HepG2 (cell line): ENCODE results near the gene KCTD19. TPM values are rescaled to one million over a fixed set of nuclear protein-coding genes. Genes with fewer than 3 reads are reported as not detected.
A peak's percentile ranks its signal among the peaks of the same experiment; 100 is the strongest.

ENCODE experiments used
- ATF3 ChIP-seq: sonication (generic); formaldehyde crosslinking; IDR thresholded peaks from 2 replicates; pipeline ENCODE4 v1.4.0; 2020; ENCODE audit warnings: missing genetic modification reagents
- BATF2 ChIP-seq: sonication (generic); formaldehyde crosslinking; IDR thresholded peaks from 2 replicates; pipeline ENCODE4 v1.8.0; 2022; ENCODE audit warnings: mild to moderate bottlenecking, missing genetic modification reagents, moderate library complexity
- ETV6 ChIP-seq: sonication (generic); formaldehyde crosslinking; conservative IDR thresholded peaks from 2 replicates; pipeline ENCODE4 v1.4.0; 2020; ENCODE audit warnings: missing genetic modification reagents
- HNRNPUL1 ChIP-seq: fragments of 200-400 bp; formaldehyde crosslinking; IDR thresholded peaks from 2 replicates; pipeline ENCODE4 v1.6.1; 2017; ENCODE audit warnings: low read depth, mild to moderate bottlenecking, low read length, moderate library complexity
- ISL2 ChIP-seq: sonication (generic); formaldehyde crosslinking; IDR thresholded peaks from 2 replicates; pipeline ENCODE4 v1.5.0; 2020; ENCODE audit warnings: missing genetic modification reagents
- NFE2L2 ChIP-seq: fragments of 150-350 bp; IDR thresholded peaks from 2 replicates; pipeline ENCODE4 v1.6.1; 2014; ENCODE audit warnings: low read length
- SIX1 ChIP-seq: sonication (generic); formaldehyde crosslinking; IDR thresholded peaks from 2 replicates; pipeline ENCODE4 v1.4.0; 2020; ENCODE audit warnings: missing genetic modification reagents, borderline replicate concordance
- SRSF4 ChIP-seq: fragments of 200-400 bp; formaldehyde crosslinking; IDR thresholded peaks from one replicate; pipeline ENCODE4 v1.6.1; 2018; ENCODE audit warnings: mild to moderate bottlenecking, low read depth, low read length, moderate library complexity; ENCODE audit not compliant: poor library complexity, severe bottlenecking
- ZKSCAN1 ChIP-seq: fragments of 150-350 bp; IDR thresholded peaks from 2 replicates; pipeline ENCODE4 v1.6.1; 2014; ENCODE audit warnings: low read length
- ZMAT3 ChIP-seq: sonication (generic); formaldehyde crosslinking; conservative IDR thresholded peaks from 2 replicates; pipeline ENCODE4 v1.7.0; 2021; ENCODE audit warnings: missing genetic modification reagents
- ZNF101 ChIP-seq: sonication (generic); formaldehyde crosslinking; IDR thresholded peaks from 2 replicates; pipeline ENCODE4 v1.4.0; 2020; ENCODE audit warnings: mild to moderate bottlenecking, low read depth, missing genetic modification reagents, borderline replicate concordance
- ZNF136 ChIP-seq: sonication (generic); formaldehyde crosslinking; IDR thresholded peaks from 2 replicates; pipeline ENCODE4 v1.8.1; 2022; ENCODE audit warnings: low read depth, mild to moderate bottlenecking, moderate library complexity, missing genetic modification reagents
- ZNF20 ChIP-seq: sonication (generic); formaldehyde crosslinking; IDR thresholded peaks from 2 replicates; pipeline ENCODE4 v1.4.0; 2020; ENCODE audit warnings: mild to moderate bottlenecking, moderate library complexity, missing genetic modification reagents
- ZNF33A ChIP-seq: sonication (generic); formaldehyde crosslinking; IDR thresholded peaks from 2 replicates; pipeline ENCODE4 v1.5.1; 2020; ENCODE audit warnings: missing genetic modification reagents, mild to moderate bottlenecking, moderate library complexity, borderline replicate concordance
- ZNF382 ChIP-seq: sonication (generic); formaldehyde crosslinking; IDR thresholded peaks from 2 replicates; pipeline ENCODE4 v1.5.0; 2020; ENCODE audit warnings: missing genetic modification reagents, mild to moderate bottlenecking, borderline replicate concordance
- ZNF597 ChIP-seq: sonication (generic); formaldehyde crosslinking; IDR thresholded peaks from 2 replicates; pipeline ENCODE4 v1.5.0; 2020; ENCODE audit warnings: missing genetic modification reagents
- ZNF674 ChIP-seq: sonication (generic); formaldehyde crosslinking; IDR thresholded peaks from 2 replicates; pipeline ENCODE4 v1.5.0; 2020; ENCODE audit warnings: low read depth, mild to moderate bottlenecking, missing genetic modification reagents
- ZNF773 ChIP-seq: sonication (generic); formaldehyde crosslinking; IDR thresholded peaks from 2 replicates; pipeline ENCODE4 v1.4.0; 2020; ENCODE audit warnings: missing genetic modification reagents, borderline replicate concordance
- ZNF777 ChIP-seq: sonication (generic); formaldehyde crosslinking; IDR thresholded peaks from 2 replicates; pipeline ENCODE4 v1.4.0; 2020; ENCODE audit warnings: missing genetic modification reagents
- ZNF781 ChIP-seq: sonication (generic); formaldehyde crosslinking; IDR thresholded peaks from 2 replicates; pipeline ENCODE4 v1.5.1; 2020; ENCODE audit warnings: borderline replicate concordance, mild to moderate bottlenecking, missing genetic modification reagents; ENCODE audit errors: not compliant biosample characterization
- ZZZ3 ChIP-seq: sonication (generic); formaldehyde crosslinking; IDR thresholded peaks from 2 replicates; pipeline ENCODE4 v1.4.0; 2020; ENCODE audit warnings: missing genetic modification reagents, mild to moderate bottlenecking, borderline replicate concordance
- polyA plus RNA-seq, 8 experiments: library from polyadenylated mRNA; depleted of rRNA in 3 of 8; stranded (reverse) in 7 of 8; unstranded in 1 of 8; fragments of >200 nt; fragmentation: Illumina TruSeq in 4 of 8; extraction: Trizol in 4 of 8; gene quantifications; 2 replicates each; pipeline versions ENCODE4 v1.2.1 to v1.2.3, GENCODE V29; 2011 to 2016; ENCODE audit warnings: low read depth in 4 of 8, missing spikeins in 1 of 8, mixed read lengths in 1 of 8; ENCODE audit not compliant: insufficient read depth in 1 of 8
- total RNA-seq, 5 experiments: library from RNA; depleted of rRNA; stranded (reverse); fragments of >200 nt; fragmentation: Illumina TruSeq; extraction: Trizol; gene quantifications; 2 replicates each; pipeline ENCODE4 v1.2.3, GENCODE V29; 2016; ENCODE audit warnings: low read depth in 1 of 5
- TF ChIP-seq, protein P1 (sequence below): sonication (generic); formaldehyde crosslinking; IDR thresholded peaks from 2 replicates; pipeline ENCODE4 v1.8.1; 2023; ENCODE audit warnings: mild to moderate bottlenecking, missing genetic modification reagents
- TF ChIP-seq, protein P2 (sequence below): sonication (generic); formaldehyde crosslinking; IDR thresholded peaks from 2 replicates; pipeline ENCODE4 v1.5.0; 2020; ENCODE audit warnings: mild to moderate bottlenecking, missing genetic modification reagents
- TF ChIP-seq, protein P3 (sequence below): sonication (generic); formaldehyde crosslinking; IDR thresholded peaks from 2 replicates; pipeline ENCODE4 v1.8.0; 2022; ENCODE audit warnings: mild to moderate bottlenecking, missing genetic modification reagents, borderline replicate concordance

Gene KCTD19
- total and polyA plus RNA-seq, 2 of the 13 experiments (the other 11 are each of a cell fraction or from before 2014, with no cell fraction given), result not detected

DNA sequence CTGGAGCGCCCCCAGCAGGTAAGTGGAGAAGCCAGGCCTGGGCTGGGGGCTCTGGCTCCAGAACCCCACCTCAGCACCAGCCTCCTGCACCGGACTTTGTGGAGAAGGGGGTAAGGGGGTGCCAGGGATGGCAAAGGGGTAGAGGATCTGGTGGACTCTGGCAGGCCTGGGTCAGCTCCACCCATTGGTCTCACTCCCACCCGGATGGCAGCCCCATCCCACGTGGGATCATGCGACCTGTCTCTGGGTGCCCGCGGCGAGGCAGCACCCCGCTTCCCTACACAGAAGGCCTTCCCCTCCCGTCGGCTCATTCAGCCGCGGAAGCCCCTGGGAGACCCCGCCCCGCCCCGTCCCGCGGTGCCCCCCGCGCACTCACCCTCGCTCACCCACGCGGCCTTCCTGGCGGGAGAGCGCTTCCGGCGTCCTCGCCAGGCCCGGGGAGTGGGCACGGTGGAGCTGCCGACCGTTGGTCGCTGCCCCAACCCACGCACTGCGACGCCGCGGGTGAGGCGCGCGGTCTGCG is 47.7 kb downstream of the KCTD19 start (continued):
- TF ChIP-seq ZNF781 (CRISPR knock-in tag), result no peak
- TF ChIP-seq, protein P1, sequence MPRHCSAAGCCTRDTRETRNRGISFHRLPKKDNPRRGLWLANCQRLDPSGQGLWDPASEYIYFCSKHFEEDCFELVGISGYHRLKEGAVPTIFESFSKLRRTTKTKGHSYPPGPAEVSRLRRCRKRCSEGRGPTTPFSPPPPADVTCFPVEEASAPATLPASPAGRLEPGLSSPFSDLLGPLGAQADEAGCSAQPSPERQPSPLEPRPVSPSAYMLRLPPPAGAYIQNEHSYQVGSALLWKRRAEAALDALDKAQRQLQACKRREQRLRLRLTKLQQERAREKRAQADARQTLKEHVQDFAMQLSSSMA (CRISPR knock-in tag), result no peak
- TF ChIP-seq ZMAT3 (CRISPR knock-in tag), result 0 out of 2 replicates have a peak, but pooled peaks have one; percentile 1
- TF ChIP-seq HNRNPUL1, result no peak
- peak; percentile 64; the same call in 1 of the 2 replicates for TF ChIP-seq ETV6 (CRISPR knock-in tag)
- TF ChIP-seq ZNF33A, result no peak
- no peak for TF ChIP-seq ZNF777 (CRISPR knock-in tag)
- TF ChIP-seq, protein P2, sequence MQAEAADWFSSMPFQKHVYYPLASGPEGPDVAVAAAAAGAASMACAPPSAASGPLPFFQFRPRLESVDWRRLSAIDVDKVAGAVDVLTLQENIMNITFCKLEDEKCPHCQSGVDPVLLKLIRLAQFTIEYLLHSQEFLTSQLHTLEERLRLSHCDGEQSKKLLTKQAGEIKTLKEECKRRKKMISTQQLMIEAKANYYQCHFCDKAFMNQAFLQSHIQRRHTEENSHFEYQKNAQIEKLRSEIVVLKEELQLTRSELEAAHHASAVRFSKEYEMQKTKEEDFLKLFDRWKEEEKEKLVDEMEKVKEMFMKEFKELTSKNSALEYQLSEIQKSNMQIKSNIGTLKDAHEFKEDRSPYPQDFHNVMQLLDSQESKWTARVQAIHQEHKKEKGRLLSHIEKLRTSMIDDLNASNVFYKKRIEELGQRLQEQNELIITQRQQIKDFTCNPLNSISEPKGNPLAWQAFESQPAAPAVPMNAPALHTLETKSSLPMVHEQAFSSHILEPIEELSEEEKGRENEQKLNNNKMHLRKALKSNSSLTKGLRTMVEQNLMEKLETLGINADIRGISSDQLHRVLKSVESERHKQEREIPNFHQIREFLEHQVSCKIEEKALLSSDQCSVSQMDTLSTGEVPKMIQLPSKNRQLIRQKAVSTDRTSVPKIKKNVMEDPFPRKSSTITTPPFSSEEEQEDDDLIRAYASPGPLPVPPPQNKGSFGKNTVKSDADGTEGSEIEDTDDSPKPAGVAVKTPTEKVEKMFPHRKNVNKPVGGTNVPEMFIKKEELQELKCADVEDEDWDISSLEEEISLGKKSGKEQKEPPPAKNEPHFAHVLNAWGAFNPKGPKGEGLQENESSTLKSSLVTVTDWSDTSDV (CRISPR knock-in tag), result 0 out of 2 replicates have a peak, but pooled peaks have one; percentile 3
- no peak for TF ChIP-seq ZNF674 (CRISPR knock-in tag)
- 0 out of 2 replicates have a peak, but pooled peaks have one; percentile 61 for TF ChIP-seq ZNF136 (CRISPR knock-in tag)
- TF ChIP-seq ATF3 (CRISPR knock-in tag), result no peak
- no peak for TF ChIP-seq BATF2 (CRISPR knock-in tag)
- TF ChIP-seq ZNF382 (CRISPR knock-in tag), result no peak
- peak; percentile 60 for TF ChIP-seq ISL2 (CRISPR knock-in tag)
- TF ChIP-seq ZZZ3 (CRISPR knock-in tag), result no peak
- no peak for TF ChIP-seq SIX1 (CRISPR knock-in tag)
- no peak for TF ChIP-seq NFE2L2
- no peak for TF ChIP-seq ZNF20 (CRISPR knock-in tag)
- TF ChIP-seq, protein P3, sequence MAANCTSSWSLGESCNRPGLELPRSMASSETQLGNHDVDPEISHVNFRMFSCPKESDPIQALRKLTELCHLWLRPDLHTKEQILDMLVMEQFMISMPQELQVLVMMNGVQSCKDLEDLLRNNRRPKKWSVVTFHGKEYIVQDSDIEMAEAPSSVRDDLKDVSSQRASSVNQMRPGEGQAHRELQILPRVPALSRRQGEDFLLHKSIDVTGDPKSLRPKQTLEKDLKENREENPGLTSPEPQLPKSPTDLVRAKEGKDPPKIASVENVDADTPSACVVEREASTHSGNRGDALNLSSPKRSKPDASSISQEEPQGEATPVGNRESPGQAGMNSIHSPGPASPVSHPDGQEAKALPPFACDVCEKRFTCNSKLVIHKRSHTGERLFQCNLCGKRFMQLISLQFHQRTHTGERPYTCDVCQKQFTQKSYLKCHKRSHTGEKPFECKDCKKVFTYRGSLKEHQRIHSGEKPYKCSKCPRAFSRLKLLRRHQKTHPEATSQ (CRISPR knock-in tag), result no peak
- TF ChIP-seq ZKSCAN1, result no peak
- no peak for TF ChIP-seq ZNF597 (CRISPR knock-in tag)
- TF ChIP-seq ZNF773 (CRISPR knock-in tag), result no peak
- TF ChIP-seq SRSF4, result no peak
- no peak for TF ChIP-seq ZNF101 (CRISPR knock-in tag)
